HG03460 (cell line): ENCODE results near the gene OSBPL5.

Source experiments
- ATAC-seq: cut with Tn5 transposase; IDR thresholded peaks from one replicate; pipeline ENCODE4 v1.9.1; 2021; ENCODE audit not compliant: unreplicated experiment

Gene OSBPL5

GRCh38 chr11:3041699-3042441 is 123.2 kb downstream of the OSBPL5 start:
- no peak for ATAC-seq

GRCh38 chr11:3040881-3041280 is 124.2 kb downstream of the OSBPL5 start:
- ATAC-seq = no peak

GRCh38 chr11:3037945-3038271 is 127.2 kb downstream of the OSBPL5 start:
- ATAC-seq = no peak
